ENCODE measurements around the gene AKR1B1. TPM values are rescaled to one million over a fixed set of nuclear protein-coding genes. Genes with fewer than 3 reads are reported as not detected.

The AKR1B1 gene
- total RNA-seq, 1 donor from 2014 or later = 78.2 TPM

GRCh38 chr7:134415700-134416099 is 43.2 kb downstream of the AKR1B1 start:
- DNase-seq = no peak

- peak; percentile 37 for DNase-seq
These were observed 44.8 kb downstream of the AKR1B1 start for GRCh38 chr7:134414109-134414508.

GRCh38 chr7:134407311-134407710 is 51.6 kb downstream of the AKR1B1 start:
- DNase-seq = no peak

GRCh38 chr7:134406431-134406830 is 52.5 kb downstream of the AKR1B1 start:
- DNase-seq = no peak

- no peak for DNase-seq
These were observed 53.6 kb downstream of the AKR1B1 start for GRCh38 chr7:134405299-134405698.

- no peak for DNase-seq
These were observed 55.8 kb downstream of the AKR1B1 start for GRCh38 chr7:134403062-134403461.

GRCh38 chr7:134400859-134401258 is 58.0 kb downstream of the AKR1B1 start:
- DNase-seq = no peak

- DNase-seq = no peak
These were observed 62.9 kb downstream of the AKR1B1 start for GRCh38 chr7:134396031-134396430.

GRCh38 chr7:134395604-134396003 is 63.3 kb downstream of the AKR1B1 start:
- no peak for DNase-seq

- no peak for DNase-seq
These were observed 64.8 kb downstream of the AKR1B1 start for GRCh38 chr7:134394056-134394455.

Other genes with a start within 250 kb of the AKR1B1 start
- 13.8 TPM for gene SLC35B4, start 142.2 kb downstream of the AKR1B1 start, total RNA-seq
- gene AKR1B10, start 68.5 kb upstream of the AKR1B1 start, total RNA-seq = 5.8 TPM
- 0.31 TPM for gene AKR1B15, start 90.0 kb upstream of the AKR1B1 start, total RNA-seq
- gene BPGM, start 187.8 kb upstream of the AKR1B1 start, total RNA-seq = 36.3 TPM